ES-I3 (cell line): ENCODE data around the gene ASTN2.

Experiments
- H3K36me3 ChIP-seq: 2 replicates; pipeline ENCODE4 v1.6.1; 2013; ENCODE audit warnings: mild to moderate bottlenecking, low read length, control low read depth, moderate library complexity; ENCODE audit not compliant: insufficient read depth
- H3K4me1 ChIP-seq: 2 replicates; pipeline ENCODE4 v1.6.1; 2013; ENCODE audit warnings: mild to moderate bottlenecking, control low read depth, low read length; ENCODE audit not compliant: insufficient read depth
- H3K9ac ChIP-seq: 2 replicates; pipeline ENCODE4 v1.6.1; 2013; ENCODE audit warnings: low read depth, mild to moderate bottlenecking, low read length, moderate library complexity
- H3K9me3 ChIP-seq: 2 replicates; pipeline ENCODE4 v1.6.1; 2013; ENCODE audit warnings: mild to moderate bottlenecking, low read length, moderate library complexity; ENCODE audit not compliant: control insufficient read depth, insufficient read depth

Gene ASTN2

DNA sequence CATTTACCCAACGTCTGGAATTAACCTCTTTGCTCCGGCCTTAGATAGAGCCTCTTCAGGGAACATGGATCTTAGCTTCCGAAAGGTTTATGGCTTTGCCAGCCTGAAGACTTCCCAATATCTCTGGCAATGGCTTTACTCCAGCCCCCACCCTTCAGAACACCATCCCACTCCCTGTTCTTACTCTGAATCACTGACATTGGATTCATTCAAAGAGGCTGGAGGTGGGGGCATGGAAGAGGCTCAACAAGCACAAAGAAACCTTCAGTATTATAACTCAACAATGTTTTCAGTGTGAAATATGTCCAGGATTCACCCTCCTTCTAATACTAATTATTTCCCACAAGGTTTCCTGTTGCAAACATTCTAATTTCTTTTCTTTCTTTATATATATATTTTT is 91.5 kb downstream of the ASTN2 start:
- no peaks in the 10 kb centered on the region; the same call in 1 of the 2 replicates for H3K9me3 ChIP-seq
- no peaks in the 10 kb centered on the region for H3K4me1 ChIP-seq
- no peak overlapping the region for H3K9ac ChIP-seq
- H3K36me3 ChIP-seq = no peaks in the 10 kb centered on the region

DNA sequence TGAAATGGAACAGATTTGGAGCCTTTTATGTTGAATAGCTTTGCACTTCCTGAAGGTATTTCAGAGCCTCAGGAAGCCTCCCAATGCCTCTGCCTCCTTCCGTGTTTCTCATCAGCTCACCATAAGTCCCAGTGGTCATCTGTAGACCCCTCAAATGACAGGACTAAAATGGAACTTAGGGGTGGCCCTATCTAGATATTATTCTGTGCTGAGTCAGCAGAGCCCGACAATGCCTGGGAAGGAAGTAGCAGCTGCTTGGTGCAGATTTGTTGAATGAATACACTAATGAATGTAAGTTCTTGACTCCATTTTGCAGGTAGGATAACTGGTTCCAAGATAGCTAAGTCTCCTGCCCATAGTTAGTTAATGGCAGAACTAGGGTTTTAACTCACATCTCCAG is 97.7 kb downstream of the ASTN2 start:
- H3K4me1 ChIP-seq = no peaks in the 10 kb centered on the region
- no peaks in the 10 kb centered on the region for H3K36me3 ChIP-seq
- H3K9ac ChIP-seq = no peak overlapping the region
- no peaks in the 10 kb centered on the region; the same call in 1 of the 2 replicates for H3K9me3 ChIP-seq

DNA sequence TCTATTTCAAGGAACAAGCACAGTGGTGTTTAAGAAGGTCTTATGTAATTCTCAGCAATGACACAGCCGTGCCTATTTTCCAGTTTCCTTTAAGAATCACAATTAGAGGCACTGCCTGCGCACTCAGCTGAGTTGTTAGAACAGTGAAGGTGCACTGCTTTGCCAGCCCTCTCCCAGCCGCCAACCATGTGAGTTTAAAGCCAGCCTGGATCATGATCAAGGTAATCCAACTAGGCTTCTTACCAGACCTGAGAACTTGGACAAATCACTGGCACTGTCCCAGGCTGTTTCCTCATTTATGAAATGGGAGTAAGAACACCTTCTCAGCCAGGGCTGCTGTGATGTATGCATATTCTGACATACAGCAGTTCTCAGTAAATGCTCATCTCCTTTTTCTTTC is 99.6 kb downstream of the ASTN2 start:
- H3K4me1 ChIP-seq = no peaks in the 10 kb centered on the region
- no peaks in the 10 kb centered on the region for H3K36me3 ChIP-seq
- H3K9me3 ChIP-seq = no peaks in the 10 kb centered on the region; the same call in 1 of the 2 replicates
- H3K9ac ChIP-seq = no peak overlapping the region

DNA sequence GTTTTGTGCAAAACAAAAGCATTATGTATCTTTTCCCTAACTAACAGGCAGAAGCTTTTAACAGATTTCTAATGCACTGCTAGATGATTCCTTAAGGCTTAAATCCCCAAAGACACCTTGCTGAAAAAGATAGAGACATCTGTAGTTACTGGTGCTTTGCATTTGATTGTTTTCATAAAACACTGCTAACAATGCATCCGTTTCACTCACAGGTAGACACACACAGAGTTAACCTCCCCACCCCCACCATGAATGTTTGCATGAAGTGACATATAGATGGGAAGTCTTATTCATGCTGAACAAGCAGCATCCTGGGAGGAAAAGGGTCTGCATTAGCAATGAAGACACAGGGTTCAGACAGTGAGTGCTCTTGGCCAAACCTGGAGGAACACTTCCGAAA is 100.9 kb downstream of the ASTN2 start:
- Histone ChIP-seq H3K9me3 (no peaks in the 10 kb centered on the region; the same call in 1 of the 2 replicates), H3K9ac (no peak overlapping the region), H3K4me1 (no peaks in the 10 kb centered on the region), H3K36me3 (no peaks in the 10 kb centered on the region)

DNA sequence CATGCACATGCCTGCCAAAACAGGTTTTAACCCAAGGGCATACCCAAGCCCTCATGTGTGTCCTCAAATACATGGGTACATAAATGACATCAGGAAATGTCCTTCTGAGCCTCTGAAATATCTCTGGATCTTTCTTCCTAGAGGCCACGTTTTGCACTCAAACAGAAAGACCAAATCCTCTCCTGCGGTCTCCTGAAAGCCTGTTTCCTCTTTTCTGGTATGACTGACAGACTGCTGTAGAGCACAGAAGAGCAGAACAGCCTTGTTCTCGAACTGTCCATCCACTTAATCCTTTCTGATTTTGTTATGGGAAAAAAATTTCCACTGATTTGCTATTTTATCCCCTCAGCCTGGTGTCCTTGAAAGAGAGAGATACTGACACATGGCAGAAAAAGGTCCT is 107.2 kb downstream of the ASTN2 start:
- Histone ChIP-seq H3K9me3 (no peaks in the 10 kb centered on the region), H3K36me3 (no peaks in the 10 kb centered on the region), H3K9ac (no peak overlapping the region), H3K4me1 (no peaks in the 10 kb centered on the region)

DNA sequence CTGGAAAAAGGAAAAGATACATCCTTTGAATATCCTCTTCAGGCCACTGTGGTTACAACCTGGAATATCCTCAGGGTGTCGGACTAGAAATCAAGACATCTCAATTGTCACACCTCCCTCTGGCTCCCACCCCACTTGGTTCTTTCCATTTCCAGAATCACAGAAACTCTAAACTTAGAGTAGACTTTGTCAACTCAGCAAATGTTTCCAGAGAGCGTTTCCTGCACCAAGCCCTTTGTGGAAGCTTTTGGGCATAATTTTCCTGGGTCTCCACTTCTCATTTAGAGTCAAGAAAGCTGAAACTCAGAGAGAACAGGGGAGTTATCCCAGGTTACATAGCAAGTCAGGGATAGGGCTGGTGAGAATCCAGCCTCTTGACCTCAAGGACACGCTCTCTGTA is 108.8 kb downstream of the ASTN2 start:
- no peaks in the 10 kb centered on the region for H3K36me3 ChIP-seq
- no peaks in the 10 kb centered on the region for H3K9me3 ChIP-seq
- H3K9ac ChIP-seq = no peak overlapping the region
- peaks cover 3% of the 10 kb centered on the region; the same call in 1 of the 2 replicates for H3K4me1 ChIP-seq

DNA sequence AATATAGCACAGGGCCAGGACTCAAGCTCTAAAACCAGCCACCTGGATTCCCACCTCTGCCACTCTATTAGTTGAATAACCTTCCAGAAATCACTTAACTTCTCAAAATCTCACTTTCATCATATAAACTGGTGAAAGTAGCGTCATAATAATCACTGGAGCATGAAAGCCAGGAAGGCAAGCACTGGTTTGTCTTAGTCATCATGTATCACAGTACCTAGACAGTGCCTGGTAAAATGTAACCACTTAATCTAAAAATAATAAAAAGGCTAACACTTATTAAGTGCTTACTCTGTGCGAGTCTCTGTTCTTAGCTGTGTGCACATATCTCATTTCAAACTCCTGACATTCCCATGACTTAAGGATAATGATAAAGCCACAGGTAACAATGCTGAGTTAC is 109.4 kb downstream of the ASTN2 start:
- Histone ChIP-seq H3K36me3 (no peaks in the 10 kb centered on the region), H3K9ac (no peak overlapping the region), H3K4me1 (peaks cover 3% of the 10 kb centered on the region; the same call in 1 of the 2 replicates), H3K9me3 (no peaks in the 10 kb centered on the region)

DNA sequence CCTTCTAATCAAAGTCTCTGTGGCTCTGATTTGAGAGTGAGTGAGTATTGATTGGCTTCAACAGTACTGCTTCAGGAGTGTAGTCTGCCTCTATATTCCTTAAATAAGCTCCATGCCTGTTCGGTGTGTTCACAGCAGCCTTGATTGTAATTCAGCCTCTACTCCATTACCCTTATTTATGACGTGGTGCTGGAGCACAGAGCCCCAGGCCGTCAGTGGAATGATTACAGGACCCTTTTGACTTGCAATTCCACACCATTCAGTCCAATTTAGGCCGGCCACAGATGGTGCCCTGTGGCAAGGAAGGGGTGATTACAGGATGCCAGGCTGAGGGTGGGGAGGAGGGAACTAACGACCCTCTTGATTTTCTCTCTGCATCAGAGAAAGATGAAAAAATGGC is 110.3 kb downstream of the ASTN2 start:
- Histone ChIP-seq H3K4me1 (peaks cover 3% of the 10 kb centered on the region; the same call in 1 of the 2 replicates), H3K36me3 (no peaks in the 10 kb centered on the region), H3K9me3 (no peaks in the 10 kb centered on the region), H3K9ac (no peak overlapping the region)

DNA sequence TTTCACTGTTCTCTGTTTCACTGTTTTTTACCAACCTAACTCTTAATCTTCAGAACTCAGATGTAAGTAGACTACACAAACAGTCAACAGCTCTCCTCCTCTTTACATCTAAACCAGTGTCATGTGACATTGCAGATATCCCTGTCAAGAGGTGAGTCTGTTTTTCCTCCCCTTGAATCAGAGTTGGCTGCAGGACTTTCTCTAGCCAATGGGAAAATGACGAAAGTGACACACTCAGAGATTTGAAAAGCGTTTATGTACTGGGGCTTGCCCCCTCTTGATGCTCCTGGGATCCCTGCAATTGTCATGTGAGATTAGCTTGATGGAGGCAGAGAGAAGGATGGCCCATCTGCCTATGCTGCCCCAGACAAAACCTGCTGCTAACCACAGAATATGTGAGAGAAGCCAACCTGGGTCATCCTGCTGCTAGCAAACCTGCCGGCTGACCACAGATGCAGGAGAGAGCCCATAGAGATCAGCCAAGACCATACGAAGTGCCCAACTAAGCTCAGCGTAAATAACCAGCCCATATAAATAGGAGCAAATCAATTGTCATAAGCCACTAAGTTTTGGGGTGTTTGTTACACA is 111.1 kb downstream of the ASTN2 start:
- no peaks in the 10 kb centered on the region for H3K36me3 ChIP-seq
- no peak overlapping the region for H3K9ac ChIP-seq
- H3K4me1 ChIP-seq = peaks cover 3% of the 10 kb centered on the region; the same call in 1 of the 2 replicates
- H3K9me3 ChIP-seq = no peaks in the 10 kb centered on the region

DNA sequence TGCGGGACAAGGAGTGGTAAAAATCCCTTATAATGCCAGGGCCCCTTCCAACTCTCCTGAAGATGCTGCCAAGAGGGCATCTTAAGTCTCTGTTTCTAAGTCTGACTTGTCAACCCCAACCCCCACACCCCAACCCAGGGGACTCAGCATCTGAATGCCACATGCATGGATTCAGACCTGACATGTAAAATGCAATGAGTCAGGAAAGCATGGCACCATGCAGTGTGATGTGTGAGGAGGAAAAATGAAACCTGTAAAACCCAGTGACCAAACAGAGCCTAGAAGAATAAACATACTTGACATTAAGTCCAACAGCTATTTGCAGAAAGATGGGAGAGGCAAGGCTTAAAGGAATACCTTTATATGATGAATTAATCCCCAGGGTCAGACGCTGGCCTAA is 112.4 kb downstream of the ASTN2 start:
- Histone ChIP-seq H3K36me3 (no peaks in the 10 kb centered on the region), H3K9ac (no peak overlapping the region), H3K9me3 (no peaks in the 10 kb centered on the region), H3K4me1 (peaks cover 3% of the 10 kb centered on the region; the same call in 1 of the 2 replicates)

DNA sequence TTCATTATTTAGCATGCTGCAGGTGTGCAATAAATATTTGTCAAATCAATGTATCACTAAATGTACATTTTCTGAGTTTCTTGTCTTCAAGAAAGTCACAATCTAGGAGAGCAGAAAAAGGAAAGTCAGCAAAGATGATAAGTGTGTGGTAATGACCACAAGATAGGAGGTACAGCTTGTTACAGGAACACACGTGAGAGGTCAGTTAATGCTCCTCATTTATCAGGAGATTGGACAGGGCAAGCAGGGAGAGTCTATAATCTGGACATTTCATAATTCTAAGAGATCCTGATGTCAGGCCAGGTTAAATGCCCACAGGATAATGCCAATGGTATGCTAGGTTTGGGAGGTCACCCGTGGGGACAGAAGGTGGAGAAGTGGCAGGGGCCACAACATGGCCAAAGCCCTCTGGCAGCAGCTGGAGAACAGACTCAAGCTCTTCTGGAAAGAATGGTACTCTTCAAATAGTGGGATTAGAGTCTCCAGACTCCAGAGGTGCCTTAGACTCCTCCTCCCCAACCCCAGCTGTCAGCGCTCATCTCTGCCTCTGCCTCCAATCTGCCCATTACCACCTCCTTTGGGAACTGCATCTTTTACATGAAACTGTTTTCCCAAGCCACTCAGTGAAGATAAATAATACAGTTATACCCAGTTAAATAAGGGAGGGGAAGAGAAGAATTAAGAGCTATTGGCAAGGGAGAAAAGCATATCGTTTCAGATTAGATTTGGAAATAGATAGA is 114.3 kb downstream of the ASTN2 start:
- peaks cover 3% of the 10 kb centered on the region; the same call in 1 of the 2 replicates for H3K4me1 ChIP-seq

DNA sequence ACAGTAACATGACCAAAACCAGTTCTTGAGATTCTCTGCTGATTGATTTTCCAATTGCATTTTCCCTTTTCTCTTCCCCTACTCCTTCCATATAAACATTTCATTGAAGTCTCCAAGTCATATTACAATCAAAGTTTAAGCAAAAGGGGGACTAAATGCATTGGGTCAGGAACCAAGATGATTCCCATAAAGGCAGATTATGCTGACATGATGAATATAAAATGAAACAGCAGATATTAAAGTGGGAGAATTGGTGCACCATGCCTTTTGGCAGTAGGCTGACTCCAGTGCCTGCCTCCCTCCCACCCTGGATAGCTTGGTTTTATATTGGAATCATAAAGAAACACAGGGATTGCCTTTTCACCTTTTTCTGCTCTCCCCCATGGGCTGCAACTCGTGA is 118.4 kb downstream of the ASTN2 start:
- no peak overlapping the region for H3K9ac ChIP-seq
- no peaks in the 10 kb centered on the region for H3K36me3 ChIP-seq
- H3K9me3 ChIP-seq = no peaks in the 10 kb centered on the region
- H3K4me1 ChIP-seq = peaks cover 3% of the 10 kb centered on the region; the same call in 1 of the 2 replicates

More for the DNA sequence above, 114.3 kb downstream of the ASTN2 start:
- H3K9ac ChIP-seq = no peak overlapping the region
- no peaks in the 10 kb centered on the region for H3K36me3 ChIP-seq
- no peaks in the 10 kb centered on the region for H3K9me3 ChIP-seq

DNA sequence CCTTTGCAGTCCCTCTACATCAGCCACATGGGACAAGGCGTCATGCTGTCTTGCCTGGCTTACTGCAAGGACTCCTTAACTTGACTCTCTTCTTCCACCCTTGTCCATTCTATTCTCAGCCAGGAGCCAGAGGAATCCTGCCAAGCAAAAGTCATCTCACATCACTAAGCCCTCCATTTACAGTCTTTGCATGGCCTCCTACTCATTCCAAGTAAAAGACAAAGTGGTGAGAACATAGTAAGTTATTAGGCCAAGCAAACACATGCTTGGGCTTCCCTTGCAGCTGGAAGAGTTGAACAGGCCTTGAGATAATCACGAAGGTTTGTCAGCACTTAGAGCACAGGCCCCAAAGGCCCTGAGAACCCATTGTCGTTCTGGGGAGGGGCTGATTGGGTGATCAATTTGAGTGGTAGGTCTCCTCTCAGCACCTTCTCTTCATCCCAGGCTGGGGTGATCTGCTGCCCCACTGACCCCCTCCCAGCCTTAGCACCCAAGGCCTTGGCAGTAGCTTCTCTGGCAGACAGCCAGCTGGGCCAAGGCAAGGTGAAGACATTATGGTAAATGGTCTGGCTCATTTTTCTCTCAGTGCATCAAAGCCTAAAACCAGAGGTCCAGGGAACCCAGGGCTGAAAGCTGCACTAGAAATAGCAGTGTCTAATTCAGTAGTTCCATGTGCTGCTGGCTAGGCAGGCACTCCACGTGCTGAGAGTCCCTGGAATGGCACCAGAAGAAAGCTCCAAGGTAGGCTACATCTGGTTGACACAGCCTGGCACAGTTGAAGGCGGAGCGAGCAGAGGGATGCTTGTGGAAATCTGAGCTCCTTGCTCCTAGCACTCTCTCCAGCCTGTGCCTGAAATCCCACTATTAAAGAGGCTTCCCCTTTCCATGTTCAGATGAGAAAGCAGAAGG is 121.4 kb downstream of the ASTN2 start:
- Histone ChIP-seq H3K9me3 (no peaks in the 10 kb centered on the region), H3K9ac (no peak overlapping the region), H3K36me3 (no peaks in the 10 kb centered on the region), H3K4me1 (no peaks in the 10 kb centered on the region; the same call in 1 of the 2 replicates)

DNA sequence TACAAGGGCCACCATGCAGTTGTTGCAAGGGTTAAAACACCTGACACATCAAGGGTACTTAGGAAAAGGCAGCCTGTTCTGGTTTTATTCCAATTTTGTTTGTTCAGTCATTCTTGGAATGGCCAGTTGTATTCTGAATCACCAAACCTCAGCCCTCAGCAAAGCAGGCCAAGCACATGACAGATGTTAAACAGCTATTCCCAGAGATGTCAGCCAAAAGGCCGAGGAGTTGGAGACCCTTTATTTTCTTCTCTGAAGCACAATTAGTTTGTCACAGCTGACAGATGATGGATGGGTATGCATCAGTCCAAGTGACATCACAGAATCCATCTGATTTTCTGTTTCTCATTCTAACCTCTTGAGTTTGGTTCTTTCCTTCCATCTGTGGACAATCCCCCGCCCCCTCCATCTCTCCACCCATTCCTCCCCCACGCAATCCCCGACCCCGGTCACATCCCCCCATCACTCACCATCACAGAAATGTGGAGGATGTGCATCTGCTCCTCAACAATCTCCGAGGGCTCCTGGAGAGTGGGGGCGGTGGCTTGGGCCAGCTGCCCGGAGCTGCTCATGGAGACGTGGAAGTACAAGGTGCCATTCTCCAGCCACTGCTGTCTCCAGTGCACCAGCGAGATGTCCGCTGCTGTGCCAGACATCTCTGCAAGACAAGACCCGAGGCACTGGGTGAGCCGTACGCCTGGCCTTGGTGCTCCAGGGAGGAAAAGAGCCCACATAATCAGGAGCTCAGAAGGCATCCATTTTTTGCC is 123.8 kb downstream of the ASTN2 start:
- Histone ChIP-seq H3K4me1 (no peaks in the 10 kb centered on the region; the same call in 1 of the 2 replicates), H3K9me3 (no peaks in the 10 kb centered on the region), H3K36me3 (no peaks in the 10 kb centered on the region), H3K9ac (no peak overlapping the region)
